GM18858 (cell line): ENCODE measurements around the gene ACSS2.

ENCODE experiments used
- ATAC-seq: cut with Tn5 transposase; IDR thresholded peaks from one replicate; pipeline ENCODE4 v1.9.1; 2021; ENCODE audit not compliant: unreplicated experiment

The ACSS2 gene

DNA sequence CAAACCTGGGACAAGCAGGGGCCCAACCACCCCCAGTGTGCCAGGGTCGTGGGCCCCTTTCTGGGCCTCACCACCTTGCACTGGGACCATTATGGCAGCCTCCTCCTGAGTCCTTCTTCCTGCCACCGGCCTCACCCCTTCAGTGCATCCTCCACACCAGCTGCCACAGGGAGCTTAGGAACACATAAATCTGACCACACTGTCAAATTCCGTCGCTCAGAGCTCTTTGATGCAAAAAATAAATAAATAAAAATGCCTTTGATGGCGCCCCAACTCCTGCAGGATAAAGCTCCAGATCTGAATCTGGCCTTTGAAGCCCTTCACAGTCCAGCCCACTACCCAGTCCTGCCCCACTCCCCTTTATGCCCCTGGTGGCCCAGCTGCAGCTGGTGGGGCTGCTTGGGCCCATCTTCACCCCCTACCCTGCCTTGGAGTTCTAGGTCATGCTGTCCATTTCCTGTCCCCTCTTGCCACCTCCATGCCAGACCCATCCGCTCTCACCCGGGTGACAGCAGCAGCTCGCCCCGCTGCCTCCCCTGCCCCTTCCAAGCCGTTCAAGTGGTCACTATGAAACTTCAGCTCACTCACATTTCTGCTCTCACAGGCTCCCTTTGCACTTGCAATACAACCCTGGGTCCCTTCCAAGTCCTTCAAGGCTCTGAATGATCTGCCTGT lies 95.3 kb downstream of the ACSS2 start:
- ATAC-seq: no peak

DNA sequence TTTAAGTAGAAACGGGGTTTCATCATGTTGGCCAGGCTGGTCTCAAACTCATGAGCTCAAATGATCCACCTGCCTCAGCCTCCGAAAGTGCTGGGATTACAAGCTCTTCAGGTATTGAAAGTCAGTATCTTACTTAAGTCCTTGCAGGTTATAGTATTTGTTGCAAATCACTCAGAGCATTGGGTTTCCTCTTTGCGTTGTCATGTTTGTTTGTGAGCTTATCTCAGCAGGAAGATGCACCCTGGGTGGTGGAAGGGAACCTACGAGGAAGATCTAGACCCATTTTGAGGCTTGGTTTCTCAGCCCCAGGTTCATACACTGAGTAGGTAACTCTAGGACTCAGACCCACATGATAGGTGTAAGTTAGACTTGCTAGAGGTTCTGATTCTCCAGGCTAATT lies 97.8 kb downstream of the ACSS2 start:
- ATAC-seq: no peak

DNA sequence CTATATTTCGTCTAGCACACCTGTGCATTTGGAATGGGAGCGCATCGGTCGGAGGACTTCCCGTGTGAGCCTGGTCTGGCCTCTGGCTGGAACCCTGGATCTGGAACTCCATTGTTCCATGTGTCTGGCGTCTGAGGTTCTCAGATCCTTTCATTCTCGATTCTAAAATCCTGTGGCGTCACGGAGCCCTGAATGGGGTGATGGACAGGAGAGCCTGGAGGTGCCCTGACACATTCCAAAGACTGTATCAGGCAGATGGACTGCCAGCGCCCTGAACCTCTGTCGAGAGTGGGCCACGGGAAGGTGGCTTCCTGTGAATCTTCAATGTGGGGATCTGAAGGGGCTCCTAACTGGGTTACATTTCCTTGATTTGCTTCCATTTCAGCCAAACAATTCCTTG lies 99.9 kb downstream of the ACSS2 start:
- no peak for ATAC-seq
